RWPE2 (cell line): ENCODE data around the gene NEK2.
"Not testable (repeated sequence)": the region's sequence is repeated elsewhere in the genome, so short reads cannot be mapped to it uniquely, and the experiment has no call there.

ENCODE experiments used
- ATAC-seq: fragments of 200-7000 bp; cut with Tn5 transposase; 3 replicates; pipeline ENCODE4 v1.9.1; 2021; ENCODE audit warnings: low read depth
- DNase-seq: peaks from one replicate; pipeline ENCODE4 v3.0.0-alpha.2; 2020; ENCODE audit warnings: low spot score
- H3K27ac ChIP-seq: fragments of 450-650 bp; 2 replicates; pipeline ENCODE4 v1.5.1; 2017; ENCODE audit warnings: mild to moderate bottlenecking; ENCODE audit not compliant: poor library complexity, severe bottlenecking
- H3K27me3 ChIP-seq: fragments of 250-450 bp; sonication (Bioruptor Pico); 2 replicates; pipeline ENCODE4 v1.5.1; 2021; ENCODE audit warnings: mild to moderate bottlenecking, moderate library complexity; ENCODE audit not compliant: insufficient read depth, poor library complexity, severe bottlenecking
- H3K36me3 ChIP-seq: fragments of 250-450 bp; sonication (Bioruptor Pico); 2 replicates; pipeline ENCODE4 v1.5.1; 2020; ENCODE audit warnings: low read depth, mild to moderate bottlenecking, moderate library complexity
- H3K4me1 ChIP-seq: fragments of 250-450 bp; sonication (Bioruptor Pico); 2 replicates; pipeline ENCODE4 v1.5.1; 2021; ENCODE audit warnings: mild to moderate bottlenecking, moderate library complexity; ENCODE audit not compliant: insufficient read depth, poor library complexity, severe bottlenecking
- H3K4me3 ChIP-seq: fragments of 250-450 bp; sonication (Bioruptor Pico); 2 replicates; pipeline ENCODE4 v1.5.1; 2021; ENCODE audit warnings: mild to moderate bottlenecking, moderate library complexity; ENCODE audit not compliant: severe bottlenecking
- H3K9me3 ChIP-seq: fragments of 250-450 bp; sonication (Bioruptor Pico); 2 replicates; pipeline ENCODE4 v1.5.1; 2021; ENCODE audit warnings: mild to moderate bottlenecking, moderate library complexity; ENCODE audit not compliant: severe bottlenecking
- TF ChIP-seq, protein P1 (sequence below): fragments of 450-650 bp; IDR thresholded peaks from one replicate; pipeline ENCODE4 v1.5.1; 2017; ENCODE audit warnings: mild to moderate bottlenecking, moderate library complexity; ENCODE audit not compliant: poor library complexity, severe bottlenecking

NEK2 gene

GRCh38 chr1:211683396-211684297 lies 8.2 kb upstream of the NEK2 start:
- Histone ChIP-seq H3K27ac (no peak overlapping the region), H3K27me3 (no peaks in the 10 kb centered on the region), H3K4me3 (no peak overlapping the region), H3K4me1 (no peaks in the 10 kb centered on the region), H3K9me3 (no peaks in the 10 kb centered on the region), H3K36me3 (no peaks in the 10 kb centered on the region)
- ATAC-seq, result no peak
- TF ChIP-seq, protein P1, sequence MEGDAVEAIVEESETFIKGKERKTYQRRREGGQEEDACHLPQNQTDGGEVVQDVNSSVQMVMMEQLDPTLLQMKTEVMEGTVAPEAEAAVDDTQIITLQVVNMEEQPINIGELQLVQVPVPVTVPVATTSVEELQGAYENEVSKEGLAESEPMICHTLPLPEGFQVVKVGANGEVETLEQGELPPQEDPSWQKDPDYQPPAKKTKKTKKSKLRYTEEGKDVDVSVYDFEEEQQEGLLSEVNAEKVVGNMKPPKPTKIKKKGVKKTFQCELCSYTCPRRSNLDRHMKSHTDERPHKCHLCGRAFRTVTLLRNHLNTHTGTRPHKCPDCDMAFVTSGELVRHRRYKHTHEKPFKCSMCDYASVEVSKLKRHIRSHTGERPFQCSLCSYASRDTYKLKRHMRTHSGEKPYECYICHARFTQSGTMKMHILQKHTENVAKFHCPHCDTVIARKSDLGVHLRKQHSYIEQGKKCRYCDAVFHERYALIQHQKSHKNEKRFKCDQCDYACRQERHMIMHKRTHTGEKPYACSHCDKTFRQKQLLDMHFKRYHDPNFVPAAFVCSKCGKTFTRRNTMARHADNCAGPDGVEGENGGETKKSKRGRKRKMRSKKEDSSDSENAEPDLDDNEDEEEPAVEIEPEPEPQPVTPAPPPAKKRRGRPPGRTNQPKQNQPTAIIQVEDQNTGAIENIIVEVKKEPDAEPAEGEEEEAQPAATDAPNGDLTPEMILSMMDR, result no peak
- DNase-seq, result no peak

- not testable (repeated sequence) for H3K27me3 ChIP-seq, H3K4me1 ChIP-seq, ATAC-seq, H3K27ac ChIP-seq, H3K36me3 ChIP-seq, DNase-seq, H3K4me3 ChIP-seq, H3K9me3 ChIP-seq
These were observed 6.8 kb upstream of the NEK2 start for GRCh38 chr1:211682186-211682585.

- Histone ChIP-seq H3K9me3 (no peaks in the 10 kb centered on the region), H3K36me3 (no peaks in the 10 kb centered on the region), H3K4me1 (no peaks in the 10 kb centered on the region), H3K4me3 (no peak overlapping the region), H3K27ac (no peak overlapping the region), H3K27me3 (no peaks in the 10 kb centered on the region)
- DNase-seq, result no peak
- ATAC-seq, result peak; percentile 90
- TF ChIP-seq, protein P1, result peak; percentile 67
These were observed 5.4 kb upstream of the NEK2 start for GRCh38 chr1:211680752-211681327.

GRCh38 chr1:211677659-211678058 lies 2.2 kb upstream of the NEK2 start:
- H3K27me3 ChIP-seq, result no peaks in the 10 kb centered on the region
- H3K36me3 ChIP-seq, result peaks cover 5% of the 10 kb centered on the region; the same call in 1 of the 2 replicates
- DNase-seq, result no peak
- H3K9me3 ChIP-seq, result no peaks in the 10 kb centered on the region
- H3K27ac ChIP-seq, result no peak overlapping the region
- no peak overlapping the region for H3K4me3 ChIP-seq
- no peaks in the 10 kb centered on the region for H3K4me1 ChIP-seq
- no peak for ATAC-seq
- TF ChIP-seq, protein P1, result no peak

DNA sequence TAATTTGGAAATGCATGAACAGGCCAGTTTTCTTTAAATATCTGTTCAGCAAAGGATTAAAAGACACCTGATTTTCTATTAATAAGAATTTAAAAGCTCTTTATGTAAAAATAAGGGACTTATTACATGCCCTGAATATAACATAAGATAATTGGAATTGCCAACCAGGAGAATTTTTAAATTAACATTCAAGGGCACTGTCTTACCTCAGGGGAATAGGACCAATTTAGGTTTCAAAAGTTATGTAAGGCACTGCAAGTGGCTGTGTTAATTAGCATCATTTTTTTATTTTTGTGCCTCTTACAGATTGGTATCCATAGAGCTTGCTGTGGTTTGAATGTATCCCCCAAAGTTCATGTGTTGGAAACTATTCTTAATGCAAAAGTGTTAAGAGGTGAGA lies 1.3 kb upstream of the NEK2 start:
- ATAC-seq (no peak), DNase-seq (no peak)
- TF ChIP-seq, protein P1, result no peak

More for the DNA sequence above, 1.3 kb upstream of the NEK2 start:
- no peak overlapping the region for H3K27ac ChIP-seq
- peaks cover 5% of the 10 kb centered on the region; the same call in 1 of the 2 replicates for H3K36me3 ChIP-seq
- H3K4me3 ChIP-seq, result no peak overlapping the region
- H3K4me1 ChIP-seq, result no peaks in the 10 kb centered on the region
- no peaks in the 10 kb centered on the region for H3K9me3 ChIP-seq
- no peaks in the 10 kb centered on the region for H3K27me3 ChIP-seq
